ENCODE measurements around the gene OOSP1.

OOSP1 gene

DNA sequence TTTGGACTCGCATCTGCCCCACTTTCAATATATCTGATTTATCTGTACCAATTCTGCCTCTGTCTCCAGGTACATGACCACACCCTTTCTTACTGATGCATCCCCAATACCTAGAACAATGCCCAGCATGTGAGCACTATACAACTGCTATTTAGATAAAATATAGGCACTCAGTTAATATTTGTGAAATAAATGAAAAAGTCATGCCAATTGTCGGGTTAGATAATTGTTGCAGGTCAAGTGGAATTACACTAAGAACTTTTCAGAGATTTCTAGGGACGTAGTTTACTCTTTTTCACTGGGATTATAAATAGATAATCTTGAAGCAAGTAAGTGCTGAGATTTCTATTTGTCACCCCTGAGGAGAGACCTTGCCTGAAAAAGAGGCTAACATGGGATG, 46.1 kb downstream of the OOSP1 start:
- TF ChIP-seq, protein P1, sequence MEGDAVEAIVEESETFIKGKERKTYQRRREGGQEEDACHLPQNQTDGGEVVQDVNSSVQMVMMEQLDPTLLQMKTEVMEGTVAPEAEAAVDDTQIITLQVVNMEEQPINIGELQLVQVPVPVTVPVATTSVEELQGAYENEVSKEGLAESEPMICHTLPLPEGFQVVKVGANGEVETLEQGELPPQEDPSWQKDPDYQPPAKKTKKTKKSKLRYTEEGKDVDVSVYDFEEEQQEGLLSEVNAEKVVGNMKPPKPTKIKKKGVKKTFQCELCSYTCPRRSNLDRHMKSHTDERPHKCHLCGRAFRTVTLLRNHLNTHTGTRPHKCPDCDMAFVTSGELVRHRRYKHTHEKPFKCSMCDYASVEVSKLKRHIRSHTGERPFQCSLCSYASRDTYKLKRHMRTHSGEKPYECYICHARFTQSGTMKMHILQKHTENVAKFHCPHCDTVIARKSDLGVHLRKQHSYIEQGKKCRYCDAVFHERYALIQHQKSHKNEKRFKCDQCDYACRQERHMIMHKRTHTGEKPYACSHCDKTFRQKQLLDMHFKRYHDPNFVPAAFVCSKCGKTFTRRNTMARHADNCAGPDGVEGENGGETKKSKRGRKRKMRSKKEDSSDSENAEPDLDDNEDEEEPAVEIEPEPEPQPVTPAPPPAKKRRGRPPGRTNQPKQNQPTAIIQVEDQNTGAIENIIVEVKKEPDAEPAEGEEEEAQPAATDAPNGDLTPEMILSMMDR (IDR thresholded peaks at IDR 0.05; ENCODE audit: borderline replicate concordance, control extremely low read depth, extremely low read depth, insufficient read depth, missing control alignments): no peak
- DNase-seq (ENCODE audit: low spot score): no peak
- in situ Hi-C loops (cut with MboI; ENCODE audit: low sequenced_read_pairs, unreplicated experiment): no loop called here

DNA sequence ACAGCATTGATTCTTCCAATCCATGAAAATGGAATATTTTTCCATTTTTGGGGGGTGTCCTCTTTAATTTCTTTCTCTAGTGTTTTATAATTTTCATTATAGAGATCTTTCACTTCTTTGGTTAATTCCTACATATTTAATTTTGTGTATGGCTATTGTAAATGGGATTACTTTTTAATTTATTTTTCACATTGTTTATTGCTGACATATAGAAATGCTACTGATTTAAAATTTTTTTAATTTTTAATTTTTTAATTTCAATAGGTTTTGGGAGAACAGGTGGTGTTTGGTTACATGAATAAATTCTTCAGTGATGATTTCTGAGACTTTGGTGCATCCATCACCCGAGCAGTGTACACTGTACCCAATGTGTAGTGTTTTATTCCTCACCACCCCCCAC, 52.2 kb downstream of the OOSP1 start:
- TF ChIP-seq, protein P1 (IDR thresholded peaks at IDR 0.05; ENCODE audit: borderline replicate concordance, control extremely low read depth, extremely low read depth, insufficient read depth, missing control alignments): no peak
- in situ Hi-C loops (cut with MboI; ENCODE audit: low sequenced_read_pairs, unreplicated experiment): no loop called here
- DNase-seq (ENCODE audit: low spot score): no peak

DNA sequence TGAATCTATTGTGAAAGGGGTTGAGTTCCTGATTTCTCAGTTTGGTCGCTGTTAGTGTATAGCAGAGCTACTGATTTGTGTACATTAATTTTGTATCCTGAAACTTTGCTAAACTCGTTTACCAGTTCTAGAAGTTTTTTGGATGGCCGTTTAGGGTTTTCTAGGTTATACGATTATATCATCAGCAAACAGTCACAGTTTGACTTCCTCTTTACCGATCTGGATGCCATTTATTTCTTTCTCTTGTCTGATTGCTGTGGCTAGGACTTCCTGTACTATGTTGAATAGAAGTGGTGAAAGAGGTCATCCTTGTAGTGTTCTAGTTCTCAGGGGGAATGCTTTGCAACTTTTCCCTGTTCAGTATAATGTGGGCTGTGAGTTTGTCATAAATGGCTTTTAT, 54.2 kb downstream of the OOSP1 start:
- no peak for DNase-seq (ENCODE audit: low spot score)
- in situ Hi-C loops (cut with MboI; ENCODE audit: low sequenced_read_pairs, unreplicated experiment): no loop called here
- TF ChIP-seq, protein P1 (IDR thresholded peaks at IDR 0.05; ENCODE audit: borderline replicate concordance, control extremely low read depth, extremely low read depth, insufficient read depth, missing control alignments): no peak

DNA sequence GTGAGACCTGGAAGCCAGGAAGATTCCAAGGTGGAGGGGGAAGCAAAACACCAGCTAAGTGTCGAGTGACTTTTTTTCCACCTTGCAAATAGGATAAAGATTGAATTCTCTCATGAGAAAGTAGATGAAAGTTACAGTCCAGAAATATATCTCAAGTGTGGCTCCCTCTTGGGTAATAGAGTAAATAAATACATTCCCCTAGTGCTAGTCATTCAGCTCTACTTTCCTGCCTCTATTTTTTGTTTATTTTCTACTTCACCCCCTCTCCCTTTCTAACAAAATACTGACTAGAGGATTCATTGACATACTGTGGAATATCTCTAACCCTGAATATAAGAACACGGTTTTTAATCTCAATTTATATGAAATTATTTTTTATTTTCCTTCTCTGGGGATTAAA, 59.6 kb downstream of the OOSP1 start:
- TF ChIP-seq, protein P1 (IDR thresholded peaks at IDR 0.05; ENCODE audit: borderline replicate concordance, control extremely low read depth, extremely low read depth, insufficient read depth, missing control alignments): no peak
- in situ Hi-C loops (cut with MboI; ENCODE audit: low sequenced_read_pairs, unreplicated experiment): no loop called here
- no peak for DNase-seq (ENCODE audit: low spot score)

DNA sequence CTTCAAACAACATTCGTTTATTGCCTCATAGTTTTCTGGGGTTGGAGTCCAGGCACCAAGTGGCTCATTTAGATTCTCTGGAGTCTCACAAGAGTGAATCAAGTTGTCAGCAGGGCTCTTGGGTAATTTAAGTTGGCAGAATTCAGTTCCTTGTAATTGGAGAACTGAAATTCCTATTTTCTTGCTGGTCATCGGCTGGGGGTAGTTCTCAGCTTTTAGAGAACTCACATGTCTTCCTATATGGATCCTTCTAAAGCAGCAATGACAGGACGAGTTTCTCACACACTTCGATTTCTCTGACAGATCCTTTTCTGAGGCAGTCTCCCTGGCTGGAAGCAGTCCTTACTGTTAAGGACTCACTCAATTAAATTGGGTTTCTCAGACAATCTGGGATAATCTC, 61.5 kb downstream of the OOSP1 start:
- DNase-seq (ENCODE audit: low spot score): no peak
- in situ Hi-C loops (cut with MboI; ENCODE audit: low sequenced_read_pairs, unreplicated experiment): no loop called here
- TF ChIP-seq, protein P1 (IDR thresholded peaks at IDR 0.05; ENCODE audit: borderline replicate concordance, control extremely low read depth, extremely low read depth, insufficient read depth, missing control alignments): no peak

DNA sequence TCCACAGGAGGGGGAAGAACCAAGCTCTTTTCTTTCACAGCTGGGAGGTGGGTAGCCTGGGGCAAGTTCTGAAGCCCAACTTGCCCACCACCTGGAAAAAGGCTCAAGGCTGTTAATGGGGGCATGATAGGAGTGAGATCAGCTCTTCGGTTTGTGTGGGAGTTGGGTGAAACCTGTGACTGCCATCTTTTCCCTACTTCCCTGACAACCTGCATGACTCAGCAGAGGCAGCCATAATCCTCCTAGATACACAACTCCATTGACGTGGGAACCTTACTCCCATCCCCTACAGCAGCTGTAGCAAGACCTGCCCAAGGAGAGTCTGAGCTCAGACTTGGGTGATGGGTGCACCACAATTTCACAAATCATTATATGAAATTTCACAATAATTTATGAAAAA, 65.5 kb downstream of the OOSP1 start:
- TF ChIP-seq, protein P1 (IDR thresholded peaks at IDR 0.05; ENCODE audit: borderline replicate concordance, control extremely low read depth, extremely low read depth, insufficient read depth, missing control alignments): no peak
- no peak for DNase-seq (ENCODE audit: low spot score)
- in situ Hi-C loops (cut with MboI; ENCODE audit: low sequenced_read_pairs, unreplicated experiment): no loop called here

DNA sequence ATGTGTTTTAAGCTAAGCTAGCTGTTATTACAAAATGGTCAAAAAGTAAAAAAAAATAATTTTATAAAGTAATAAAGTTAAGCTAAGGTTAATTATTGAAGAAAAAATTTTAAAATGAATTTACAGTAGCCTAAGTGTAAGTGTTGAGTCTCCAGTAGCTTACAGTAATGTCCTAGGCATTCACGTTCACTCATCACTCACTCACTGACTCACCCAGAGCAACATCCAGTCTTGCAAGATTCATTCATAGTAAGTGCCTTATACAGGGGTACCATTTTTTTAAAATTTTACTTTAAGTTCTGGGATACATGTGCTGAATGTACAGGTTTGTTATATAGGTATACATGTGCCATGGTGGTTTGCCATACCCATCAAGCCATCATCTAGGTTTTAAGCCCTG, 67.1 kb downstream of the OOSP1 start:
- no peak for DNase-seq (ENCODE audit: low spot score)
- TF ChIP-seq, protein P1 (IDR thresholded peaks at IDR 0.05; ENCODE audit: borderline replicate concordance, control extremely low read depth, extremely low read depth, insufficient read depth, missing control alignments): no peak
- in situ Hi-C loops (cut with MboI; ENCODE audit: low sequenced_read_pairs, unreplicated experiment): no loop called here

Data from GM13976 (cell line).